HG03439 (cell line): ENCODE measurements around the gene CDK14.
"Not testable (repeated sequence)": the region's sequence is repeated elsewhere in the genome, so short reads cannot be mapped to it uniquely, and the experiment has no call there.

ENCODE experiments used
- ATAC-seq: cut with Tn5 transposase; IDR thresholded peaks from one replicate; pipeline ENCODE4 v1.9.1; 2021; ENCODE audit warnings: mild to moderate bottlenecking, moderate library complexity; ENCODE audit not compliant: unreplicated experiment

Gene CDK14

DNA sequence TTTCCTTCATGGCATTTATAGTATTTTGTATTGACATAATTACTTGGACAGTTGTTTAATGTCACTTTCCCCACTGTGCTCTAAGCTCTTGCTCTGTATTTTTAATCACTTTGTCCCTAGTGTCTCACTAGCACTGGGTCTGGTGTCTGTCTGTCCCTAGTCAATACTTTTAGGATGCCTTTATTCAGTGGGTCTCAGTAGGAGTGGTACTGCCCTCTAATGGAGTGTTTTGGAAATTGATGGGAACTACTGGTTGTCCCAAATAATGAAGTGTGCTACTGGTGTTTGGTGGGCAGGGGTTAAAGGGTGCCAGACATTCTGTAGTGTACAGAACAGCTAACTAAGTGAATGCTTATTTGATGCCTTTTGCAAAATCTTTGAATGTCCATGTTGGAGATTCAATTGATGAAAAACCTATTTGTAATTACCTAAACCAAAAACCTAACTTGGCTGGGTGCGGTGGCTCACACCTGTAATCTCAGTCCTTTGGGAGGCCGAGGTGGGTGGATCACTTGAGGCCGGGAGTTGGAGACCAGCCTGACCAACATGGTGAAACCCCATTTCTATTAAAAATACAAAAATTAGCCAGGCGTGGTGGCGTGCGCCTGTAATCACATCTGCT is 33.3 kb downstream of the CDK14 start:
- no peak for ATAC-seq

DNA sequence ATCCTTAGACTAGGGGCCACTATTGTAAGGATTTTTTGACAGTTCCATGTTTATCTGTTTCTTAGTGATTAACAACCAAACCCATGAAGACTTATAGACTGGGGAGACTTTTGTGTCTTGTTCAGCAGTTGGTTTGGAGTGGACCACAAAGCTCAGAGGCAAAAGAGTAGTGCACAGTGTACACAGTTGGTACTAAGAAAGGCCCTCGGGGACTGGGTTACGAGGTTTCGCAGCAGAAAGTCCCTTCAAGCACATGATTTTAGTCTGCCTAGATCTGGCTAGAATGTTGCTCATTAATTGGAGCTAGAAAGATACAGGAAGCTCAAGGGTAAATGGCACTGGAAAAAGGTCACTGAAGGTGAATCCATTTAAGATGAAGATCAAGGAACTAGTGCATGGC is 35.4 kb downstream of the CDK14 start:
- no peak for ATAC-seq

DNA sequence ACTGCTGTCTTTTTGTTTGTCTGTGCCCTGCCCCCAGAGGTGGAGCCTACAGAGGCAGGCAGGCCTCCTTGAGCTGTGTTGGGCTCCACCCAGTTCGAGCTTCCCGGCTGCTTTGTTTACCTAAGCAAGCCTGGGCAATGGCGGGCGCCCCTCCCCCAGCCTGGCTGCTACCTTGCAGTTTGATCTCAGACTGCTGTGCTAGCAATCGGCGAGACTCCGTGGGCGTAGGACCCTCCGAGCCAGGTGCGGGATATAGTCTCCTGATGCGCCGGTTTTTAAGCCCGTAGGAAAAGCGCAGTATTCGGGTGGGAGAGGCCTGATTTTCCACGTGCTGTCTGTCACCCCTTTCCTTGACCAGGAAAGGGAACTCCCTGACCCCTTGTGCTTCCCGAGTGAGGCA is 43.6 kb downstream of the CDK14 start:
- not testable (repeated sequence) for ATAC-seq

DNA sequence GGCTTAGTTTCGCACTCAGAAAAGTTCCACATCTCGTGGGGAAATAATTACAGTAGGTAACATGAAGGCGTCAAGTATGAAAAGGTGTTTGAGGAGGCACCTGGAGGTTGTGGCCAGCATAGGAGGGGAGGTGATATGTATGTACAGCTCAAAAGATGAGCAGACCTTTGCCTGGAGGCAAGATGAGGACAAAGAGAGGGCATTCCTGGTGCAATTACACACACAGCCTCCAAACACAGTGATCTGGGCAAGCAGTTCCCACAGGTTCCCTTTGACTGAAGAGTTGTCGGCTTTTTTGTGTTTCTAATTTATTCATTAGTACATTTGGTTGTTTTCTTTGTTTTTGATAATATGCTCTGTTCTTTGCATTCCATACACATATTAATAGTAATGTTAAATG is 46.9 kb downstream of the CDK14 start:
- ATAC-seq, result no peak

DNA sequence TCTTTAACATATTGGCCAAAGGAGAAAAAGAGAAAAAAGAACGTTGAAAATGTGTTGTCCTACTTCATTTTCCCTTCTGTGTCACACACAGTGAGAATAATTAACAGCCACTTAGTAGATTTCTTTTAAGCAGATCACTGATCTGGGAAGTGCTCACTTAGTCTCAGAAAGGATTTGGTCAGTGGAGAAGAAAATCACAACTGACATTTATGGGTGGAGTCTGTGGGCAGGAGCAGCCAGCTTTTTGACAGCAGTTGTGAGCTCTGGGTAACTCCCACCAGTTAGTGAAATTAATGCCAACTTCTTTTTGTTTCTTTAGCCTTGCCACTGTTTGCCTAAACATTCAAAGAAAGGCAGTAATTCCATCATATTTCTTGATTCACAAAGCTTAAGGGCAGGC is 49.7 kb downstream of the CDK14 start:
- no peak for ATAC-seq

DNA sequence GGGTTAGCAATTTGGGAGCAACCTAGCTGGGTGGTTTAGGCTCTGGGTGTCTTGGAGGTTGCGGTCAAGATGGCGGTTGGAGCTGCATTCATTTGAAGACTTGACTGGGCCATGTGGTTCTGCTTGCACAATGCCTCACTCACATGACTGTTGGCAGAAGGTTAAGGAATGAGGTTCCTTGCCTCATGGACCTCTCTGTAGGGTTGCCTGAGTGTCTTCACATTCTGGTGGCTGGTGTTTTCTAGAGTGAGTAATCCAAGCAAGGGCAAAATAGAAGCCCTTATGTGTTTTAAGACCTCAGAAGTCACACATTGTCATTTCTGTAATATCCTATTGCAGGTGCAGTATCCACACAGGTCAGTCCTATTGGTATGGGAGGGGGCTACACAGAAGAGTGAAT is 52.0 kb downstream of the CDK14 start:
- no peak for ATAC-seq

DNA sequence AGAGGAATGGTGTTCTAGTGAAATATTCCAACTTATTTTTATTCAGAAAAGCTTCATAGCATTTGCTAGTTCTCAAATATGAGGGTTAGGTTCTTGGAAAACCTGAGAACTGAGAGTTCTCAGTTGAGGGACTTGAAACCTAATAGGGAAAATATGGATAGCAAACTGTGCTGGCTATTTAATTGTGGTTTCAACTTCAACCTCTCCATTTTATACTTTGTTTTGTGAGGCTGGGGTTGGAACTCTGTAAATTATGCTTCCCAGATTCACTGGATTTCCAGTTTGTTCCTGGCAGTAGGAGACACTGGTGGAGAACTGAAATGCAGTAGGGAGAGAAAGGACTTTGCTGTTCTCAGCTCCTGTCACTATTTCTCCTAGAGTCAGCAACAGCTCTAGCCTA is 52.7 kb downstream of the CDK14 start:
- no peak for ATAC-seq

DNA sequence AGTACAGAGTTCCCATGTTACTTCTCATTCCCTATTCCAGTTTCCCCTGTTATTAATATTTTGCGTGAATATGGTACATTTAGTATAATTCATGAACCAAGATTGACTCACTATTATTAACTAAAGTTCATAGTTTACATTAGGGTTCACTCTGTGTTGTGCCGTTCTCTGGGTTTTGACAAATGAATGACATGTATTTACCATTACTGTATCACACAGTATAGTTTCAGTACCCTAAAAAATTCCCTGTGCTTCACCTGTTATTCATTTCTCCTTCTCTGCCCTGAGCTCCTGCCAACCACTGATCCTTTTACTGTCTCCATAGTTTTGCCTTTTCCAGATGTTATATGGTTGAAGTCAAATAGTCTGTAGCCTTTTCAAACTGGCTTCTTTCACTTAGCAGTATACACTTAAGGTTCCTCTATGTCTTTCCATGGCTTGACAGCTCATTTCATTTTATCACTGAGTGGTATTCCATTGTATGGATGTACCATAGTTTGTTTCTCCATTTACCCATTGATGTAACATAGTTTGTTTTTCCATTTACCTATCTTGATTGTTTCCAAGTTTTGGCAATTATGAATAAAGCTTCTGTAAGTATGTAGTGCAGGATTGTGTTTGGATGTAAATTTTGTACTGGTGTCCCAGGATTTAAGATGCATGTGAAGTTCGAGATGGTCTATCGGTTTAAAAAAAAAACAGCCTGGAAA is 58.8 kb downstream of the CDK14 start:
- ATAC-seq, result no peak

DNA sequence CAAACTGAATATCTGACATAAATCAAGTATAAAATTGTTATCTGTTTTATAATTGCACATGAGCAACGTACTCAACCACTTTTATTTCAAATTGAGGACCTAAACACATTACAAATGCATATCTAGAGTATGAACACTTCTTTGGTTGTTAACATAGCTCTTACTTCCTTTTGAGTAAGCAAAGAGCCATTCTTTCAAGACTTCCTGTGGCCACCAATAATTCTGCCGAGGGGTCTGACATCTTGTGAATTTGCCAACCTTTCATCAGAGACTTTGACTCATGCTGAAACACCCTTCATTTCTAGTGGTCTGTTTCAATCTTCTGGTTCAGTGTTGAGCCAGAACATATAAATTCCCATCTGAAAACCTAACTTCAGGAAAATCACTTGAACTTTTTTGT is 59.4 kb downstream of the CDK14 start:
- ATAC-seq, result no peak

DNA sequence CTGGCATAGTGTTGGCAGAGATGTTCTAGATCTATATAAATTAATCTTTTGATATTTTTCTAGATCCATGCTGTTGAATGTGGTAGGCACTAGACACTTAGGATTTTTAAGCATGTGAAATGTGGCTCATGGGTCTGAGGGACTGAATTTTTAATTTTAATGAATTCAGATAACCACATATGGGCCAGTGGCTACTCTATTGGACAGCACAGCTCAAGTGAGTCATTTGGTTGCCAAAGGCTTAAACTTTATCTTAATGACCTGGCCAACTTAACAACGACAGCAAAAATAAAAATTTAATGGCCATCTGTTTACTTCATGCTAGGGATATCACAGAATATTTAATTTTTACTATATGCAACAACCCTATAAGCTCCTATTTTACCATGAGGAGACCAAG is 61.4 kb downstream of the CDK14 start:
- ATAC-seq, result no peak

DNA sequence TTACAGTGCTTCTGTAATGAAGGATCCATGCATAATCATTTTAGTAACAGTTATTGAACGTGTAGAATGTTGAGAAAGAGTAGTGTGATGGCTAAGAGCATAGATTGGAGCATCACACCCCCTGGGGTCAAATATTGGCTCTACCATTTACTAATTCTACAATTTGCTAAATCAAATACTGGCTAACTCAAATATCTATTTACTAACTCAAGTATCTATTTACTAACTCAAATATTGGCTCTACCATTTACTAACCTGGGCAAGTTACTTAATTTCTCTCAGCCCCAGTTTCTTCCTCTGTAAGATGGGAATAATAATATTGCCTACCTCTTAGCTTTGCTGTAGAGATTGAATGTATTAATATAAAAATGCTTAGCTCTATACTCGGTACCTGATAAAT is 64.0 kb downstream of the CDK14 start:
- no peak for ATAC-seq

DNA sequence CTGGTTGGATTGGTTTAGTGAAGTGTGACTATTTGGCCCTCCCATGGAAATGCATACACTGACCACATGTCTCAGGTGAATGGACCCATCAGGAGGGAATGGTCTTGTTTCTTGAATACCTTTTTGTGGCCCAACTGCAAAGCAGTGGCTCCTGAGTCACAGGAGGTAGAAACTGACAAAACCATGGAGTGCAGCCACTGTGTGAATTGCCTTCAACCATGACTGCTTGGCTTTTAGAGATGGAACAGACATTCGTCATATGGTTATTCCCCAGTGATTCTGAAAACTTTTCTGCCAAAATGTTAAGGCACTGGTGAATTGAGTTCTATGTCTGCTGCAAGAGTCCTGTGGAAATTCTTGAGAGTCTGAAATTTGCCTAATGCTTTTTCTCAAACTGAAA is 64.7 kb downstream of the CDK14 start:
- ATAC-seq, result no peak

DNA sequence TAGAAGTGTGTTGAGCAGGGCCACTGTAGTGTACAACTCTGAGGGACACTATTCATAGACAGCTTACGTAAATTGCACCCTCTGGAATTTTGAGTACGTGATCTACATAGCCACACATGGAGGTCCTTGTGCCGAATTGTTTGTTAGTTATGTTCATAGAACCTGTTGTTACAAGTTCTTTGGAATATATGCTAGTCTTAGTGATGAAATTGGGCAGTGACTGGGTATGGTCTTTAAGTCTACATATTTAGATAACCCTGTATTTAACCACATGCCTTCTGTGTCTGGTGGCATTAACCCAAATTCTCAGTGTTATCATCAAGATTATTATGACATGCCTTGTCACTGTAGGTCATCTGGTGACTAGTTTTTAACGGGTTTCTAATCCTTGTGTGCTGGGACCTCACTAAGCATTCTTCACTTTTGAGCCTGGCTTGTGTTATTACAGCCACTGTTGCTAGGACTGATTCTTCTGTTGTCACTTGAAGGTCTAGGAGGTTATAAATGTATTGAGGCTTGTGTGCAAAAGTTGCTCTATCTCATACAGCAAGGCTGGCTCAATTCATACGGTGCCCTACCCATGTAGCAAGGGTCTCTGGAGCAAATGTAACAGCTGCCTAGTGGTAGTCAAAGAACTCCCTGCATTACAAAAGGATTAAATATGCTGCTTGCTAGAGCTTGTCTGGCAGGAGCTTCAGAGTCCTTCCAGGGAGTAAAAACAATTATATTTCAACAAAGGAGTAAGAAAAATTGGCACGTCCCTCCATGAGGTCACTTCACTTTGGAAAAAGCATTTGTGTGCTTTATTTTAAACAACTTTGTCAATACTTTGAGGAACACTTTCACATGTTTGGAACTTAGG is 65.4 kb downstream of the CDK14 start:
- no peak for ATAC-seq

DNA sequence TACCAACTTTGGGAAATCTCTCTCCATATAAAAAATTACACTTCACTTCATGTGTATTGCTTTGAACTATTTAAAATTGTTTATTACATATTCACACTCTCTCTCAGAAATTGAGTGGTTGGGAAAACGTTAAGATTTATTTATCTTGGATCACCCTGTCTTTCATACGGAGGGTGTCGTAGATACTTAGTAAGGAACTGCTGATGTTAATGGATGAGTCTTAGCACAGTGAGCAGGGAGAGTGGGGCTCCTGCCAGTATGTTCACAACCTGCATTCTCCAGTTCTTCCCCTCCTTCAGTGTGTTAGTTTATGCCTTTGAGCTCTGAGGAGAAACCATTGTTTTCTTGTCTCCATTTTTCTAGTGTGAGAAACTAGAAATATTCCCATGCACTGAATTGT is 67.1 kb downstream of the CDK14 start:
- ATAC-seq, result no peak

DNA sequence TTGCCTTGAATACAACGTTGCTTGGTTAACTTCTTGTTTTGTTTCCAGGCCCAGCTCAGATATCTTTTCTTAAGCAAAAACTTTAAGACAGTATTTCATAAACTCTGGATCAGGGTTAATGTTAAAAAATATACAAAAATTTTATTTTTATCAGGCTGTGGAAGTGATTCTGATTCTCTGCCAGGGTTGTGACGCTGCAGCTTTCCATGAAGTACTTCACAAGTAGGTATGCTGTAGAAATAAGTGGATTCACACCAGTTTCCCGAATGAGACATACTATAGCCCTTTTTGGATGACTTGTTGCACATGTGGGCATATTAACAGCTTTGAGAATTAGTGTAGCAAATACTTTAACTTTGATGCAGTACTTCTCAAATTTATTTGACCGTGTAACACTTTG is 70.1 kb downstream of the CDK14 start:
- ATAC-seq, result no peak

DNA sequence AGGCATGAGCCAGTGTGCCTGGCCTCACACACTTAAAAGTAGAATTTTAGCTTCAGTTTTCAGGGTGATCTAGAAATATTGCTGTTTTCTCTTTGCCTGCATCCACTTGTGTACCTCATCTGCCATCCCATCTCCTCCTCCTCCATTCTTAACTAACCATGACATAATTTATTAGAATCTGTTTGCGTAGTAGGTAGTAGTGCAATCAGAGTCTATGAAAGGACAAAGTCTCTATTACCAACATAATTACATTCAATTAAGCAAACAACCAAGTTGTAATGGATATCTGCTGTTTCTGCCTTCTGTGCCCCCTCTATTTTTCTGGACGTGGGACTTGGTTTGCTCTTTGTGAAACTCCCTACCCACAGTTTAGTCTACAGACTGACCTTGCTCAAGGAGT is 72.9 kb downstream of the CDK14 start:
- ATAC-seq, result no peak

DNA sequence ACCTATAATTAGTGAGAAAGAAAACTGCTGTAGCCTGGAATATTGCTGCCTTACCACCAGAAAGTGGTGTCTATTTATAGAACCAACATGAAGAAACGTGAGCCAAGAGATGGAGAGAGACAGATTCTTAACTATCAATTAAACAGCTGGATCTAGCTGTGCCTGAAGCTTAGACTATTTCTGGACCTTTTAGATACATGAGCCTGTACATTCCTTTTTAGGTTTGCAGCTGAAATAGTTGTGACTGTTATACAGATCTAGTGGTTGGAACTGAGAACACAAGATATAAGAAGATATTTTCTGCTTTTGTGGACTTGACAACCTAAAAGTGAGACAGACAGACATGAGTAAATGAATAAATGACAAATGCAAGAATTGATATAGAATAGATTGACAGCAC is 73.4 kb downstream of the CDK14 start:
- no peak for ATAC-seq

DNA sequence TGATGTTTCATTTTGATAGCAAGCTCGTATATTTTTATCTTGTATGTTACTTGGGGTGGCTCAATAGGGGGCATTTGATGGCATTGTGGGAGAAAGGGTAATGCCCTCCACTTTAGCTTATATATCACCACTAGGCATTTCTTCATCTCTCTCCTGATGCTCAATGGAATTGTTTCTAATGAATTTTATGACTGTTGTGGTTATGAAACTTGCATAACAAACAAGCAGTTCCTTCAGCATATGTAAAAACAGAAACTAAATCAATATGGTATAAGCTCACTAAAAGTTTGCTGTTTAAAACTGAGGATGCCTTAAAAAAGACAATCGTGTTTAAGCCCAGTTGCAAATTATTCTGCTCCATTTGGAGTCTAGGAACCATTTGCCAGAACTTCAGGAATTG is 75.5 kb downstream of the CDK14 start:
- no peak for ATAC-seq

DNA sequence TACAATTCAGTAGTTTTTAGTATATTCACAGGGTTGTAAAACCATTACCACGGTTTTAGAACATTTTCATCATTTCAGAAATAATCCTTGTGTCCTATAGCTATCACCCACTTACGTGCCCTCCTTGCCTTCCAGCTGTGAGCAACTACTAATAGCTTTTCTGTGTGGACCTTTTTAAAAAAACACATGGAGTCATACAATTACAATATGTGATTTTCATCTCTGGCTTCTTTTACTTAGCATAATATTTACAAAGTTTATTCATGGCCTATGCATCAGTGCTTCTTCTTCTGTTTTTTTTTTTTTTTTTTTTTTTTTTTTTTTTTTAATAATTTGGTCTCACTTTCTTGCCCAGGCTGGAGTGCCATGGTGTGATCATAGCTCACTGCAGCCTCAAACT is 76.1 kb downstream of the CDK14 start:
- ATAC-seq, result no peak

DNA sequence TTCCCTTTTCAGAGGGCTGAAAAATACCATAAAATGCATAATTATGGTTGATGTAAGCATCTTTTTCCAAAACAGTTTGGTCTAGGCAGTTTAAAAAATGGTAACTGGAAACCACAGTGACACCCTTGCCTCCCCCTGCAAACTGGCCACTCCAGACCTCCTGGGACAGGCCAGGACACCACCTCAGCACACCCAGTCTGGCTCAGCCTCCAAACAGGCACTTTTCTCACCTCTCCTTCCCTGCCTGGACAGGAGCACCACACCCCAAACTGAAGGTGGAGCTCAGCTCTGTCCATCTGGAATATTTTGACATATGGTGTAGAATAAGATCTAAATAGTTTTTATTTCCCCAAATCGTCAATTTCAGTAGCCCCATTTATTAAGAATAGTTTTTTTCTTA is 78.5 kb downstream of the CDK14 start:
- ATAC-seq, result no peak

DNA sequence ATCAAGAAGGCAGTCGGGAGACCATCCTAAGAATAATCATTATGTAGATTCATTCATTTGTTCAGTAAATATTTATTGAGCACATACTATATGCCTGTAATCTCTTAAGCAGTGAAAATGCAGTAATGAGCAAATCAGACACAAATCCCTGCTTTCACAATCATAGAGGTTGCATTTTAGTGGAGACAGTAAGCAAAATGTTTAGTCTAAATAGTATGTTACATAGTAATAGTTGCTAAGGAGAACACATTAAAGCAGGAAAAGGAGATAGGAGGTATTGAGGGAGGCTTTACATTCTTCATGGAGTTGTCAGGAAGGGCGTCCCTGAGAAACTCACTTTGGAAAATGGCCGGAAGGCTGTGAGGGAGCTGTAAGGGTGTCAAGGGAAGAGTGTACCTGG is 79.9 kb downstream of the CDK14 start:
- ATAC-seq, result no peak
